ENCODE measurements around the gene NKAPD1.
"Not testable (repeated sequence)": the region's sequence is repeated elsewhere in the genome, so short reads cannot be mapped to it uniquely, and the experiment has no call there.

The NKAPD1 gene

GRCh38 chr11:112087212-112087611, 13.1 kb downstream of the NKAPD1 start:
- DNase-seq: no peak

GRCh38 chr11:112095302-112095701, 21.2 kb downstream of the NKAPD1 start:
- DNase-seq: not testable (repeated sequence)

- DNase-seq: no peak
These were observed 22.1 kb downstream of the NKAPD1 start for GRCh38 chr11:112096194-112096593.

GRCh38 chr11:112097734-112098528, 23.8 kb downstream of the NKAPD1 start:
- no peak for DNase-seq

- DNase-seq: no peak
These were observed 26.4 kb downstream of the NKAPD1 start for GRCh38 chr11:112100462-112100861.

GRCh38 chr11:112103446-112103845, 29.3 kb downstream of the NKAPD1 start:
- no peak for DNase-seq

GRCh38 chr11:112106070-112106469, 32.0 kb downstream of the NKAPD1 start:
- DNase-seq: no peak

GRCh38 chr11:112113539-112114457, 39.7 kb downstream of the NKAPD1 start:
- DNase-seq: peak in 1 of 2 donors; percentile 50

- DNase-seq: no peak
These were observed 40.4 kb downstream of the NKAPD1 start for GRCh38 chr11:112114460-112114859.

GRCh38 chr11:112115386-112115785, 41.3 kb downstream of the NKAPD1 start:
- DNase-seq: no peak

- DNase-seq: no peak
These were observed 44.1 kb downstream of the NKAPD1 start for GRCh38 chr11:112118176-112118575.

GRCh38 chr11:112121981-112122615, 48.0 kb downstream of the NKAPD1 start:
- no peak for DNase-seq

GRCh38 chr11:112123129-112123528, 49.0 kb downstream of the NKAPD1 start:
- DNase-seq: no peak

GRCh38 chr11:112127056-112127455, 53.0 kb downstream of the NKAPD1 start:
- DNase-seq: no peak

- no peak for DNase-seq
These were observed 54.5 kb downstream of the NKAPD1 start for GRCh38 chr11:112128483-112129121.

- peak in 1 of 2 donors; percentile 19 for DNase-seq
These were observed 55.6 kb downstream of the NKAPD1 start for GRCh38 chr11:112129656-112130055.

- DNase-seq: no peak
These were observed 58.6 kb downstream of the NKAPD1 start for GRCh38 chr11:112132737-112133136.

- DNase-seq: no peak
These were observed 60.4 kb downstream of the NKAPD1 start for GRCh38 chr11:112134473-112134872.
